Natural killer cell (primary cell): ENCODE results near the gene ARSK. TPM values are rescaled to one million over a fixed set of nuclear protein-coding genes. Genes with fewer than 3 reads are reported as not detected.

Experiments used
- ATAC-seq, 3 donors: fragments of 150-1000 bp in 2 of 3; fragments of 200-7000 bp in 1 of 3; cut with Tn5 transposase; 1 replicate in 1 of 3; 2 replicates in 2 of 3; pipeline ENCODE4 v1.10.0; 2021; ENCODE audit warnings: mild to moderate bottlenecking in 2 of 3, moderate library complexity in 2 of 3
- DNase-seq, 2 donors: peaks; one replicate each; pipeline versions ENCODE4 v3.0.0 to v3.0.0-alpha.2; 2013 to 2021; ENCODE audit warnings: mixed read lengths in 1 of 2
- H3K27ac ChIP-seq: one replicate; pipeline ENCODE4 v1.5.1; 2013; ENCODE audit warnings: mild to moderate bottlenecking, low read length
- H3K27me3 ChIP-seq: one replicate; pipeline ENCODE4 v1.6.1; 2013; ENCODE audit warnings: low read length; ENCODE audit not compliant: control insufficient read depth, insufficient read depth
- H3K36me3 ChIP-seq: one replicate; pipeline ENCODE4 v1.6.1; 2013; ENCODE audit warnings: low read length; ENCODE audit not compliant: control insufficient read depth, insufficient read depth
- H3K4me1 ChIP-seq: one replicate; pipeline ENCODE4 v1.6.1; 2013; ENCODE audit warnings: low read length; ENCODE audit not compliant: control insufficient read depth, insufficient read depth
- H3K4me3 ChIP-seq: one replicate; pipeline ENCODE4 v1.5.1; 2013; ENCODE audit warnings: low read length
- H3K9me3 ChIP-seq: one replicate; pipeline ENCODE4 v1.6.1; 2013; ENCODE audit warnings: low read length; ENCODE audit not compliant: control insufficient read depth, insufficient read depth
- H3K27ac Mint-ChIP-seq, 2 donors: one replicate each; pipeline ENCODE4 v1.8.0; 2022; ENCODE audit warnings: mild to moderate bottlenecking in 2 of 2, mixed read lengths in 2 of 2, moderate library complexity in 1 of 2
- H3K27me3 Mint-ChIP-seq, 2 donors: one replicate each; pipeline ENCODE4 v1.8.0; 2022; ENCODE audit warnings: low read depth in 2 of 2, mixed read lengths in 2 of 2
- H3K36me3 Mint-ChIP-seq: one replicate; pipeline ENCODE4 v1.8.0; 2022; ENCODE audit warnings: mixed read lengths
- H3K4me1 Mint-ChIP-seq, 2 donors: one replicate each; pipeline ENCODE4 v1.8.0; 2022; ENCODE audit warnings: mixed read lengths in 2 of 2
- H3K4me3 Mint-ChIP-seq: one replicate; pipeline ENCODE4 v1.8.0; 2022; ENCODE audit warnings: mild to moderate bottlenecking, moderate library complexity, mixed read lengths
- H3K9me3 Mint-ChIP-seq, 2 donors: one replicate each; pipeline ENCODE4 v1.8.0; 2022; ENCODE audit warnings: mixed read lengths in 2 of 2
- CTCF ChIP-seq: fragments of 200-600 bp; IDR thresholded peaks from one replicate; pipeline ENCODE4 v1.8.0; 2022; ENCODE audit warnings: antibody characterized with exemption
- WGBS: methylation state at CpG from one replicate; pipeline ENCODE4 v1.1.7; 2013; ENCODE audit warnings: missing lambda C conversion rate; ENCODE audit not compliant: insufficient coverage; 5-methylcytosine and 5-hydroxymethylcytosine counted together
- intact Hi-C: fragments of 100-400 bp; cut with micrococcal nuclease; formaldehyde crosslinking; loops from one replicate; pipeline ENCODE4 v1.14.2; 2022
- total RNA-seq, 4 donors: library from RNA; stranded (reverse); fragments of 120-200 nt in 1 of 4; gene quantifications; one replicate each; pipeline versions ENCODE4 v1.2.3 to v1.2.4, GENCODE V29; 2013 to 2022

ARSK gene
- total RNA-seq, 3 donors from 2014 or later (not counting 1 experiment from before 2014, with no cell fraction given): 2.8 to 5.8 (median 3.5) TPM

DNA sequence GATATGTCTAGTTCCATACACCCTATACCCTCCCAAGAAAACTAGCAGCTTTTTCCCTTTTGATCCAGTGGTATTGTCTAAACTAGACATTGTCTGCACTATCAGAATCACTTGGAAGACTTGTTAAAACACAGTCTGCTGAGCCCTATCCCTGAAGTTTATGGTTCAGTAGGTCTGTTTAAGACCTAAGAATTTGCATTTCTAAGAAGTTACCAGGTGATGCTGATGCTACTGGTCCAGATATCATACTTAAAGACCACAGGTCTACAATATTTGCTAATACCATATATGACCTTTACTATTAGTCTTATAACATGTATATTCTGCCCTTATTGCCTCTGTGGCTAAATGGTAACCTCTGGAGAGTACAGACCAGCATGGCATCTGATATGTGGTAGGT lies 23.4 kb upstream of the ARSK start:
- no peak for TF ChIP-seq CTCF
- H3K36me3 ChIP-seq: peaks cover 77% of the 10 kb centered on the region
- no peaks in the 10 kb centered on the region for H3K9me3 ChIP-seq
- DNase-seq: no peak
- H3K4me1 ChIP-seq: no peaks in the 10 kb centered on the region
- Mint-ChIP-seq H3K27ac (no peak overlapping the region), H3K9me3 (no peaks in the 10 kb centered on the region), H3K4me3 (no peak overlapping the region), H3K27me3 (no peaks in the 10 kb centered on the region), H3K36me3 (peaks cover 9% of the 10 kb centered on the region), H3K4me1 (peaks cover 0 to 9% of the 10 kb centered on the region in 2 donors)
- no peak overlapping the region for H3K4me3 ChIP-seq
- no peak overlapping the region for H3K27ac ChIP-seq
- intact Hi-C loops: no loop called here
- no peak for ATAC-seq
- H3K27me3 ChIP-seq: no peaks in the 10 kb centered on the region

DNA sequence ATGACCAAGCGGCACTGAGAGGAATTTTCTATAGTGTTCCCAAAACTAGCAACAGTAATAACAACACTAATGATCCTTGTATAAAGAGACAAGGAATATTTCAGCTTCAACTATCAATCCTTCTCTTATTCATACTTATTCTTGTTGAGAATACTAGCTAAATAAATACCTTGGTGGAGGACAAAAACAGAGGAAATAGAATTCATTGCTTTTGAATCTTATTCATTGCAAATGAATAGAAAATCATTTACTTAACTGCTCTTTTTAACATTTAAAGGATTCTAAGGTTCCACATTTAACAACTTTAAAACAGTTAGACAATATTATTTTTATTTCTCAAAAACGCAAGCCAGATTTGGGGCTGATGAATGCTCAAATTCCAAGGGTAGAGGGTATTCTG lies 22.5 kb upstream of the ARSK start:
- Mint-ChIP-seq H3K27ac (no peak overlapping the region), H3K36me3 (peaks cover 15% of the 10 kb centered on the region), H3K4me1 (peaks cover 0 to 9% of the 10 kb centered on the region in 2 donors), H3K4me3 (no peak overlapping the region), H3K27me3 (no peaks in the 10 kb centered on the region), H3K9me3 (no peaks in the 10 kb centered on the region)
- 100% methylated on average over 1 of the region's 2 CpGs for WGBS
- DNase-seq (no peak), ATAC-seq (no peak)
- intact Hi-C loops: no loop called here
- Histone ChIP-seq H3K4me1 (no peaks in the 10 kb centered on the region), H3K4me3 (no peak overlapping the region), H3K27me3 (no peaks in the 10 kb centered on the region), H3K9me3 (no peaks in the 10 kb centered on the region), H3K27ac (no peak overlapping the region), H3K36me3 (peaks cover 77% of the 10 kb centered on the region)
- TF ChIP-seq CTCF: no peak

DNA sequence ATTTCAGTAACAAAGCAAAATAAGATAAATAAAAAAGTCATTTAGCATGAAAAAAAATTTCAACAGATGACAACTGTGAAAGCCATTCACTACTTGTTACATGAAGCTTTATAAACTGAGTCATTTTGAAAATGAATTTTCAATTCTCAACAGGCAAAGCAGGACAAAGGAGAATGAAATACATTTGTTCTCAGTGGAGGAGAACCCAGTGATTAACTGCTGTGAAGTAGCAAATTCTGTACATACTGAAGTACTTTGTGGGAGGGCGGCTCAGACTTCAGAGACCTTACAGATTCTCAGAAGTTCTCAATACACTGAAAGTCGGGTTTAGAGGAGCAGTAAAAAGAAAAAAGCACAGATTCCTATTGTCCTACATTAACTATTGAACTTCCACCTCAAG lies 21.8 kb upstream of the ARSK start:
- Histone ChIP-seq H3K36me3 (peaks cover 77% of the 10 kb centered on the region), H3K4me1 (no peaks in the 10 kb centered on the region), H3K4me3 (no peak overlapping the region), H3K27ac (no peak overlapping the region), H3K9me3 (no peaks in the 10 kb centered on the region), H3K27me3 (no peaks in the 10 kb centered on the region)
- 93% methylated on average over 2 of the region's 2 CpGs for WGBS
- no peak for TF ChIP-seq CTCF
- DNase-seq (no peak), ATAC-seq (no peak)
- intact Hi-C loops: no loop called here
- Mint-ChIP-seq H3K9me3 (no peaks in the 10 kb centered on the region), H3K36me3 (peaks cover 15% of the 10 kb centered on the region), H3K4me3 (no peak overlapping the region), H3K4me1 (peaks cover 0 to 9% of the 10 kb centered on the region in 2 donors), H3K27ac (no peak overlapping the region), H3K27me3 (no peaks in the 10 kb centered on the region)

- no peak overlapping the region for H3K4me3 ChIP-seq
- TF ChIP-seq CTCF: no peak
- Mint-ChIP-seq H3K27me3 (no peaks in the 10 kb centered on the region), H3K36me3 (peaks cover 15% of the 10 kb centered on the region), H3K9me3 (no peaks in the 10 kb centered on the region), H3K27ac (no peak overlapping the region), H3K4me3 (no peak overlapping the region), H3K4me1 (peaks cover 0 to 9% of the 10 kb centered on the region in 2 donors)
- H3K4me1 ChIP-seq: no peaks in the 10 kb centered on the region
- no peaks in the 10 kb centered on the region for H3K9me3 ChIP-seq
- no peak overlapping the region for H3K27ac ChIP-seq
- DNase-seq: no peak
- H3K27me3 ChIP-seq: no peaks in the 10 kb centered on the region
- H3K36me3 ChIP-seq: peaks cover 75% of the 10 kb centered on the region
- ATAC-seq: no peak
- intact Hi-C loops: no loop called here
These were observed 21.1 kb upstream of the ARSK start for GRCh38 chr5:95533761-95534160.
